PC-9 (cell line): ENCODE results near the gene AGAP1. TPM values are rescaled to one million over a fixed set of nuclear protein-coding genes. Genes with fewer than 3 reads are reported as not detected.
A peak's percentile ranks its signal among the peaks of the same experiment; 100 is the strongest.

ENCODE experiments used
- BruUV-seq: library from RNA; stranded (reverse); fragments of 400-500 nt; replicated peaks from 2 replicates; lab custom pipeline; 2021; lab: Mats Ljungman, UMichigan
- CTCF ChIA-PET: fragments of 300-600 bp; sonication (Branson Sonifier 250); formaldehyde crosslinking; loops from one replicate; lab custom pipeline; 2022; ENCODE audit warnings: antibody characterized with exemption; lab: Charles Lee
- POLR2A ChIA-PET: fragments of 300-600 bp; sonication (Branson Sonifier 250); formaldehyde crosslinking; loops from one replicate; lab custom pipeline; 2022; ENCODE audit warnings: antibody characterized with exemption; ENCODE audit not compliant: unreplicated experiment; lab: Charles Lee
- DNase-seq, 2 experiments: peaks; one replicate each; pipeline versions ENCODE4 v3.0.0 to v3.0.0-alpha.2; 2015 to 2022; ENCODE audit warnings: mixed read lengths in 1 of 2
- H2AFZ ChIP-seq: fragments of 200-600 bp; sonication (generic); 2 replicates; pipeline ENCODE4 v1.8.1; 2017; ENCODE audit warnings: antibody characterized with exemption
- H3F3A ChIP-seq: fragments of 200-600 bp; sonication (generic); 2 replicates; pipeline ENCODE4 v1.8.1; 2017; ENCODE audit warnings: antibody characterized with exemption, mild to moderate bottlenecking, low read depth; ENCODE audit not compliant: insufficient read depth
- H3K27ac ChIP-seq: fragments of 200-600 bp; sonication (generic); 2 replicates; pipeline ENCODE4 v1.6.1; 2016; ENCODE audit warnings: mixed run types
- H3K27me3 ChIP-seq: fragments of 200-600 bp; sonication (generic); 2 replicates; pipeline ENCODE4 v1.6.1; 2016; ENCODE audit warnings: low read depth, mixed run types; ENCODE audit not compliant: insufficient read depth
- H3K36me3 ChIP-seq: fragments of 200-600 bp; sonication (generic); 2 replicates; pipeline ENCODE4 v1.6.1; 2016; ENCODE audit warnings: low read depth, mixed run types
- H3K4me1 ChIP-seq: fragments of 200-600 bp; sonication (generic); replicated peaks from 2 replicates; pipeline ENCODE4 v1.6.1; 2016; ENCODE audit warnings: mixed run types; ENCODE audit not compliant: insufficient read depth
- H3K4me2 ChIP-seq: fragments of 200-600 bp; sonication (generic); 2 replicates; pipeline ENCODE4 v1.6.1; 2017; ENCODE audit warnings: mixed run types
- H3K4me3 ChIP-seq: fragments of 200-600 bp; sonication (generic); 2 replicates; pipeline ENCODE4 v1.6.1; 2016; ENCODE audit warnings: mixed run types
- H3K79me2 ChIP-seq: fragments of 200-600 bp; sonication (generic); 2 replicates; pipeline ENCODE4 v1.6.1; 2017; ENCODE audit warnings: low read depth, mixed run types
- H3K9me2 ChIP-seq: fragments of 200-600 bp; sonication (generic); 2 replicates; pipeline ENCODE4 v1.8.1; 2017; ENCODE audit warnings: mild to moderate bottlenecking; ENCODE audit not compliant: insufficient read depth
- H3K9me3 ChIP-seq: fragments of 200-600 bp; sonication (generic); 2 replicates; pipeline ENCODE4 v1.8.1; 2016; ENCODE audit warnings: low read depth; ENCODE audit not compliant: insufficient read depth
- H4K20me1 ChIP-seq: fragments of 200-600 bp; sonication (generic); 2 replicates; pipeline ENCODE4 v1.8.1; 2017; ENCODE audit not compliant: insufficient read depth
- CTCF ChIP-seq: fragments of 200-600 bp; sonication (generic); conservative IDR thresholded peaks from 2 replicates; pipeline ENCODE4 v1.6.1; 2017; ENCODE audit warnings: mixed run types, antibody characterized with exemption, mild to moderate bottlenecking, moderate library complexity
- EZH2 ChIP-seq: fragments of 200-600 bp; sonication (generic); IDR thresholded peaks from 2 replicates; pipeline ENCODE4 v1.8.0; 2017; ENCODE audit warnings: antibody characterized with exemption, low read depth
- intact Hi-C: fragments of 100-400 bp; cut with micrococcal nuclease; formaldehyde crosslinking; loops from one replicate; pipeline ENCODE4 v1.10.0; 2022; ENCODE audit not compliant: unreplicated experiment
- total RNA-seq: library from RNA; stranded (reverse); gene quantifications from 2 replicates; pipeline ENCODE4 v1.2.3, GENCODE V29; 2021

AGAP1 gene
- total RNA-seq, 1 experiment from 2014 or later: 91.4 TPM

- CTCF ChIA-PET: interaction anchor here (0.8 to 1.9 kb wide), 4 partner anchors 43 to 246 kb away, joined by 3 to 14 read pairs (median 4); no protein-coding TSS in a partner anchor
- Histone ChIP-seq H3K4me1 (peaks cover 64% of the 10 kb centered on the region), H3K4me2 (peak overlapping the region; percentile 77), H3K79me2 (peaks cover 100% of the 10 kb centered on the region), H3K27ac (peak overlapping the region; percentile 61), H3K27me3 (no peaks in the 10 kb centered on the region), H3F3A (peaks cover 26% of the 10 kb centered on the region; the same call in 1 of the 2 replicates), H3K9me2 (no peaks in the 10 kb centered on the region), H3K4me3 (no peak overlapping the region), H2AFZ (no peak overlapping the region), H3K36me3 (0 out of 2 replicates have a peak, but pooled peaks cover 4% of the 10 kb centered on the region), H3K9me3 (no peaks in the 10 kb centered on the region), H4K20me1 (peaks cover 41% of the 10 kb centered on the region)
- TF ChIP-seq CTCF: no peak
- TF ChIP-seq EZH2: no peak
- BruUV-seq: TSS peak; percentile 25
- no peak for DNase-seq
- POLR2A ChIA-PET: interaction anchor here (0.6 kb wide), 2 partner anchors 97 to 129 kb away, joined by 4 to 7 read pairs; no protein-coding TSS in a partner anchor
- intact Hi-C loops: loop anchor here (10.0 kb wide), 1 partner anchor 175 kb away; no protein-coding TSS in a partner anchor
Measured at GRCh38 chr2:235500110-235500760, 6.4 kb downstream of the AGAP1 start.

- H3F3A ChIP-seq: peaks cover 20% of the 10 kb centered on the region; the same call in 1 of the 2 replicates
- H3K27me3 ChIP-seq: no peaks in the 10 kb centered on the region
- ChIA-PET POLR2A (interaction anchor here (0.6 to 0.8 kb wide), 3 partner anchors 60 to 129 kb away, joined by 4 to 7 read pairs (median 4); no protein-coding TSS in a partner anchor), CTCF (interaction anchor here (0.8 to 1.9 kb wide), 4 partner anchors 43 to 245 kb away, joined by 3 to 14 read pairs (median 4); no protein-coding TSS in a partner anchor)
- H3K4me3 ChIP-seq: peak overlapping the region; percentile 29; the same call in 1 of the 2 replicates
- no peaks in the 10 kb centered on the region for H3K9me3 ChIP-seq
- intact Hi-C loops: loop anchor here (10.0 kb wide), 1 partner anchor 174 kb away; no protein-coding TSS in a partner anchor
- H3K36me3 ChIP-seq: 0 out of 2 replicates have a peak, but pooled peaks cover 4% of the 10 kb centered on the region
- DNase-seq: peak; percentile 48 to 76
- no peaks in the 10 kb centered on the region for H3K9me2 ChIP-seq
- TF ChIP-seq CTCF: no peak
- TF ChIP-seq EZH2: no peak
- peaks cover 65% of the 10 kb centered on the region for H3K4me1 ChIP-seq
- peaks cover 100% of the 10 kb centered on the region for H3K79me2 ChIP-seq
- H3K27ac ChIP-seq: peak overlapping the region; percentile 61
- no peak overlapping the region for H2AFZ ChIP-seq
- peak overlapping the region; percentile 77 for H3K4me2 ChIP-seq
- peaks cover 46% of the 10 kb centered on the region for H4K20me1 ChIP-seq
- no TSS peak for BruUV-seq
Measured at GRCh38 chr2:235500761-235501672, 7.2 kb downstream of the AGAP1 start.

- Histone ChIP-seq H3K27me3 (no peaks in the 10 kb centered on the region), H3K9me2 (no peaks in the 10 kb centered on the region), H2AFZ (no peak overlapping the region), H3K79me2 (peaks cover 100% of the 10 kb centered on the region), H3K27ac (no peak overlapping the region), H3K36me3 (0 out of 2 replicates have a peak, but pooled peaks cover 2% of the 10 kb centered on the region), H4K20me1 (peaks cover 45% of the 10 kb centered on the region), H3K9me3 (no peaks in the 10 kb centered on the region), H3K4me2 (peak overlapping the region; percentile 77), H3K4me1 (peaks cover 64% of the 10 kb centered on the region), H3K4me3 (peak overlapping the region; percentile 29; the same call in 1 of the 2 replicates), H3F3A (peaks cover 14% of the 10 kb centered on the region; the same call in 1 of the 2 replicates)
- intact Hi-C loops: loop anchor here (10.0 kb wide), 1 partner anchor 173 kb away; no protein-coding TSS in a partner anchor
- CTCF ChIA-PET: interaction anchor here (0.6 to 1.9 kb wide), 4 partner anchors 42 to 245 kb away, joined by 3 to 14 read pairs (median 6); no protein-coding TSS in a partner anchor
- POLR2A ChIA-PET: interaction anchor here (0.6 to 0.8 kb wide), 2 partner anchors 60 to 1255 kb away, joined by 4 to 12 read pairs; no protein-coding TSS in a partner anchor
- BruUV-seq: no TSS peak
- no peak for TF ChIP-seq CTCF
- no peak for TF ChIP-seq EZH2
- DNase-seq: no peak
Measured at GRCh38 chr2:235501673-235502031, 7.8 kb downstream of the AGAP1 start.
